HG02798 (cell line): ENCODE measurements around the gene GZMM.
"Not testable (repeated sequence)": the region's sequence is repeated elsewhere in the genome, so short reads cannot be mapped to it uniquely, and the experiment has no call there.

Experiments
- ATAC-seq: cut with Tn5 transposase; IDR thresholded peaks from one replicate; pipeline ENCODE4 v1.9.1; 2021; ENCODE audit warnings: mild to moderate bottlenecking; ENCODE audit not compliant: unreplicated experiment, poor library complexity

Gene GZMM

DNA sequence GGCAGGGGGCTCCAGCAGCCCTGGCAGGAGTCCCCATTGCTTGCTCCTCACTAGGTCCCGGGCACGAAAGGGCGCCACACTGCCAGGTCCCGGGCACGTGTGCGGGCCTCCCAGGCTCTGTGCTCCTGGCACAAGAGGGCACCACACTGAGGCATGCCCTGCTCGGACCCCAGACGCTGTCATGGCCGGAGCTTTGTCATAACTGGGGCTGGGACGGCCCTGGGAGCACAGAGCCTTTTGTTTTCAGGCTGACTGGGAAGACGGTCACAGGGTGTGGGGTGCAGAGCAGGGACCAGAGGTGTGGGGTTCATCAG lies 35.9 kb downstream of the GZMM start:
- no peak for ATAC-seq

DNA sequence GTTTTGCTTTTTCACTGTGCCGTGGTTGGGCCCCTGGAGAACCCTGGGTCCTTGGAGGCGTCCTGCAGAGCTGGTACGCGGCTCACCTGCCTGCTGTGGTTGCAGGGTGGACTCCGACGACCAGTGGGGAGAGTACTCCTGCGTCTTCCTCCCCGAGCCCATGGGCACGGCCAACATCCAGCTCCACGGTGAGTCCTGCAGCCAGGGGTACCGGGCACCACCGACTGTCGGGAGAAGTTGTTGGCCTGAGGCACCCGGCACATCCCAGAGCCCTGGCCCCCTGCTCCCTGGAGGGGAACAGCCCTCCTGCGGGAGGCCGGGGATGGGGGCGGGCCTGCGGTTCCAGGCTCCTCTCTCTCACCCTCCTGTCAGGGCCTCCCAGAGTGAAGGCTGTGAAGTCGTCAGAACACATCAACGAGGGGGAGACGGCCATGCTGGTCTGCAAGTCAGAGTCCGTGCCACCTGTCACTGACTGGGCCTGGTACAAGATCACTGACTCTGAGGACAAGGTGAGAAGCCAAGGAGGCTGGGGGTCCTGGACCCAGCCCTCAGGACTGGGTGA lies 36.5 kb downstream of the GZMM start:
- ATAC-seq, result no peak

DNA sequence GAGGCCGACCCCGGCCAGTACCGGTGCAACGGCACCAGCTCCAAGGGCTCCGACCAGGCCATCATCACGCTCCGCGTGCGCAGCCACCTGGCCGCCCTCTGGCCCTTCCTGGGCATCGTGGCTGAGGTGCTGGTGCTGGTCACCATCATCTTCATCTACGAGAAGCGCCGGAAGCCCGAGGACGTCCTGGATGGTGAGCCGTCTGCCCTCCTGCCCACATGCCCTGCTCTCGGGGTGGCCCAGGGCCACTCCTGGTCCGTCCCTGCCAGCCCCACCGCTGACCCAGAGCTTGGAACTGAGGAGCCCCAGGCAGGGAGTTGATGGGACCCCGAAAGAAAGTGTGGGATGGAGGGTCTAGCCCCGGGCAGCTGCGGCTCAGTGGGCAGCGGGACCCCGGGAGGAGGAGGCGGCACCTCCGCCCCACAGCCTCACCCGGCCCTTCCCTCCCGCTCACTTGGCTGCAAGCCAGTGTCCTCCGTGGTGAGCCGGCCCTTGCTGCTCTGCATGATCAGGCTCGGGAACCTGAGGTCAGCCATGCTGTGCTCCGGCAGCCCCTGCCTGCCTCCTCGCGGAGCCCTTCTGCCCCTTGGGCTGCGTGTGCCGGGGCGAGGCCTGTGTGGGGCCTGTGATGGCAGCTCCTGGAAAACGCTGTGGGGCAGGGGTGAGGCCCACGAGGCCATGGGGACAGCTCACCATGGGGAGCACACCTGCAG lies 37.7 kb downstream of the GZMM start:
- ATAC-seq, result no peak

DNA sequence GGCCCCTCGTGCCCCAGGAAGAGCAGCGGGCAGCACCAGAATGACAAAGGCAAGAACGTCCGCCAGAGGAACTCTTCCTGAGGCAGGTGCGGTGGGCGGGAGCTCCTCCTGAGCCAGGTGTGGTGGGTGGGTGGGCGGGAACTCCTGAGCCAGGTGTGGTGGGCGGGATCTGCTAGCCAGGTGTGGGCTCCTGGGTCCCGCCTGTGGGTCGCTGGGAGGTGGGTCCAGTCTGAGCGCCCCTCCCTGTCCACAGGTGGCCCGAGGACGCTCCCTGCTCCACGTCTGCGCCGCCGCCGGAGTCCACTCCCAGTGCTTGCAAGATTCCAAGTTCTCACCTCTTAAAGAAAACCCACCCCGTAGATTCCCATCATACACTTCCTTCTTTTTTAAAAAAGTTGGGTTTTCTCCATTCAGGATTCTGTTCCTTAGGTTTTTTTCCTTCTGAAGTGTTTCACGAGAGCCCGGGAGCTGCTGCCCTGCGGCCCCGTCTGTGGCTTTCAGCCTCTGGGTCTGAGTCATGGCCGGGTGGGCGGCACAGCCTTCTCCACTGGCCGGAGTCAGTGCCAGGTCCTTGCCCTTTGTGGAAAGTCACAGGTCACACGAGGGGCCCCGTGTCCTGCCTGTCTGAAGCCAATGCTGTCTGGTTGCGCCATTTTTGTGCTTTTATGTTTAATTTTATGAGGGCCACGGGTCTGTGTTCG lies 38.8 kb downstream of the GZMM start:
- no peak for ATAC-seq

DNA sequence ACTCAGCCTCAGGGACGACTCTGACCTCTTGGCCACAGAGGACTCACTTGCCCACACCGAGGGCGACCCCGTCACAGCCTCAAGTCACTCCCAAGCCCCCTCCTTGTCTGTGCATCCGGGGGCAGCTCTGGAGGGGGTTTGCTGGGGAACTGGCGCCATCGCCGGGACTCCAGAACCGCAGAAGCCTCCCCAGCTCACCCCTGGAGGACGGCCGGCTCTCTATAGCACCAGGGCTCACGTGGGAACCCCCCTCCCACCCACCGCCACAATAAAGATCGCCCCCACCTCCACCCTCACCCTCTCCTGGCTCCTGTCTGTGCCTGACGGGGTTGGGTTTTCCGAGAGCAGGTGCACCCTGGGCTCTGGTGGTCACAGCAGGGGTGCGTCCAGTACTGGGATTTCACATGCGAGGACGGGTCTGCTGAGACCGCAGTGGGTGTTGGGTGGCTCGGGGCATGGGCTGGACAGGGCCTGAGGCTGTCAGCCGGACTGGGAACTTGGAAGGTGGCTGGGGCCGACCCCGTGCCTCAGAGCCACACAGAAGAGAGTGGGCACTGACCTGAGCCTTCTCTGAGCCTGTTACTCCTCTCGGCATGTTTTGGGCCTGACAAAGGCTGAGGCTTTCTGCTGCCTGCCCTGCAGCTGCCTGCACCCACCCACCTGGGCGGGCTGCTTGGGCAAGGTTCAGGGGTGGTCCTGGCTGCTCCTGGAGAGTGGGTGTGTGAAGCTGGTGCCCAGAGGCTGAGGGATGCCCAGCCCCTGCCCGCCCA lies 39.5 kb downstream of the GZMM start:
- ATAC-seq, result no peak

DNA sequence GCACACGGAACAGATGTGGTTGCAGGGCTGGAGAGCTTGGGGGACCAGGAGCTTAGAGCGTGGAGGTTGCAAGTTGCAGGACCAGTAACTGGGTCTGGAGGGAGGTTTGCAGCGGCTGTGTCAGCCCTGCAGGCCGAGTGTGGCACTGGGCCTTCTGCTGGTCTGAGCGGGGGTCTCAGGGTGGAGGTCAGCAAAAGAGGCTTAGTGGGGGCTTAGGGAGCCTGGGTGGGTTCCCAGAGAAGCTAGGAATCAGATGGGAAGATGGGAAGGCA lies 40.1 kb downstream of the GZMM start:
- no peak for ATAC-seq

DNA sequence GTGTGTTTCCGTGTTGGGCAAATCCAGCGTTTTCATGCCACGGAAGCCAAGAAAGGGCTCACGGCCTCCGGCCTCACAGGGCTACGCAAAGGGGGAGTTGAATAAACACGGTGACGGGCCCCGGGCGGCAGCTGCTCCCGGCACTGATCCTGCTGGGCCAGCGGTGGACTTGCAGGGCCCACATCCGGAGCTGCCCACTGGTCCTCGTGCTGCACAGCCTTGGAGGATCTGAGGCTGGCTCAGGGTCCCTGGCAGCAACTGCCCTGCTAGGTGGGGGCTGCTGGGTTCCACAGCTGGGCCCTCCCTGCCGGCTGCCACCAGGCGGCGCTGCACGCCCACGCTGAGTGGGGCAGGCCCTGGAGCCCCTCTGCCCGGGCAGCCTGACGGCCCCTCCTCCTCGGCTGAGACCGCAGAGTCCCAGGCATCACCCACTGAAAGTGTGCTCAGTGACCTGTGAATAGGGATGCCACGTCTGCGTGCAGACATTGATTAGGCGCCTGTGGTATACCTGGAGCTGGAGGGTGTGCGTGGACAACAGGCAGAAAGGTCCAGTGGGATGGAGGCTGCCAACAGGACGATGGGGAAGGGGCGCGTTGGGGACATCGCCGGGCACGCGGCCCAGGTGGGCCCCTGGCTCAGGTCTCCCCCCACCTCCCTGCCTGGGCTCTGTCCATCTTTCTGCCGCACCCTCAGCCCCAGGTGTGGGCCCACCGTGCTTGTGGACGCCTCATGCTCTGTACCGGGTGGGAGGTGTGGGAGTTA lies 40.6 kb downstream of the GZMM start:
- no peak for ATAC-seq

DNA sequence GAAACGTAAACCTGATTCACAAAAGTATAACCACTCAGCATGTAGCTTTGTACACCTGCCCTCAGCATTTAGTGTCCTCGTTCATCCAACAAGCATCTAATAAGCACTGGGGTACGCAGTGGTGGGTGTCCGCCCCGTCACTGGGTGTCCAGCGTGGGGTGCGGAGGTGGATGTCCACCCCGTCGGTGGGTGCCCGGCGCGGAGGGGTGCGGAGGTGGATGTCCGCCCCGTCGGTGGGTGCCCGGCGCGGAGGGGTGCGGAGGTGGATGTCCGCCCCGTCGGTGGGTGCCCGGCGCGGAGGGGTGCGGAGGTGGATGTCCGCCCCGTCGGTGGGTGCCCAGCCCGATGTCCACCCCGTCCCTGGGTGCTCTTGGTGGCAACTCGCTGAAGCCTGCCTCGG lies 41.3 kb downstream of the GZMM start:
- ATAC-seq, result not testable (repeated sequence)

DNA sequence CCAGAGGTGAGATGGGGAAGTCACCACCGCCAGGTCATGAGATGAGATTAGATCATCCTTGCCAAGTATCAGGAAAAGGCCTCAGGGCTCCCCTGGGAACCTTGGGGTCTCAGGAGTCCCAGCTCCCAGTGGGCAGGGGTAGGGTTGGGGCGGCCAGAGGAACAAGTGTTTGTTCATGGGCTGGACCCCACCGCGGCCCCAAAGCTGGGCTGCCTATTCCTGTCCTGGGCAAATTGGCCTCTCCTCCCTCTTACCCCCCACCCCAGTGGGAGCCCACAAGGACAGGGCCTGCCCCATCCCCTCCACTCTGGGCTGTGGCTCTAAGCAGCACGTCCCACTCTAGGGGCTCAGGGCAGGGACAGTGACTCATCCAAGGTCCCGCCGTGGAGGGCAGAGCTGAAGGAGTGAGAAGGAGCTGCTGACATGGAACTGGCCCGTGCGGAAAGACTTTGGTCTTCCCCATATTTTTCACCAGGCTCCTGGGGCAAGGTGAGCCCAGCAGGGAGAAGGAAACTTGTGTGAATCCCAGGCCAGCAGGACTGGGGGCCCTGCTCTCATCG lies 41.8 kb downstream of the GZMM start:
- no peak for ATAC-seq

DNA sequence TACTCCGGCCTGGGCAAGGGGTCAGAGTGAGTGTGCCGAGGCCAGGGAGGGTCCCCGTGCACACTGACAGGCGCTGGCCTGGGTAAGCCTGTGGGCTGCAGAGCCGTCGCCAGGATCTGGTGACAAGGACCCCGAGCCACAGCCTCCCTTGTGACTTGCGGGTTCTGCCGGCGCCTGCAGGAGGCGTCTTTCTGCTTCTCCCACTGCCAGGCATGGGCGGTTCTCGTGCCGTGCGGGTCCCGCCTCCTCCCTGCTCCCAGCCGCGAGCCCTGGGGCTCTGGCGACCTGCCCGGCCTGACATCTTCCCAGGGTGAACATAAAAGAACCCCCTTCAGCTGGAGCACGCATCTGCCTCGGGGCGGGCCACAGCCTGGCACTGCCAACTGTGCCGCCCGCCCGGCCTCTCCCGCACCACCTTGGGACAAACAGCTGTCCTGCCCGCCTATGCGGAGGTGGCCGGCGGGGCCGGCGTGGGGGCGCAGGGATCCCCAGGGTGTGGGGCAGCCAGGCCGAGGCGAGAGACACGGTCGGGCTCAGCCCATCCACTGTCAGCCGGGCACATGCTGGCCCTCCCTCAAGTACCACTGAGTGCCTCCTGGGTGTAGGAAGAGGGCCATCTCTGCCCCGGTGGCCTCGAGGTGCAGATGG lies 44.4 kb downstream of the GZMM start:
- ATAC-seq, result no peak

DNA sequence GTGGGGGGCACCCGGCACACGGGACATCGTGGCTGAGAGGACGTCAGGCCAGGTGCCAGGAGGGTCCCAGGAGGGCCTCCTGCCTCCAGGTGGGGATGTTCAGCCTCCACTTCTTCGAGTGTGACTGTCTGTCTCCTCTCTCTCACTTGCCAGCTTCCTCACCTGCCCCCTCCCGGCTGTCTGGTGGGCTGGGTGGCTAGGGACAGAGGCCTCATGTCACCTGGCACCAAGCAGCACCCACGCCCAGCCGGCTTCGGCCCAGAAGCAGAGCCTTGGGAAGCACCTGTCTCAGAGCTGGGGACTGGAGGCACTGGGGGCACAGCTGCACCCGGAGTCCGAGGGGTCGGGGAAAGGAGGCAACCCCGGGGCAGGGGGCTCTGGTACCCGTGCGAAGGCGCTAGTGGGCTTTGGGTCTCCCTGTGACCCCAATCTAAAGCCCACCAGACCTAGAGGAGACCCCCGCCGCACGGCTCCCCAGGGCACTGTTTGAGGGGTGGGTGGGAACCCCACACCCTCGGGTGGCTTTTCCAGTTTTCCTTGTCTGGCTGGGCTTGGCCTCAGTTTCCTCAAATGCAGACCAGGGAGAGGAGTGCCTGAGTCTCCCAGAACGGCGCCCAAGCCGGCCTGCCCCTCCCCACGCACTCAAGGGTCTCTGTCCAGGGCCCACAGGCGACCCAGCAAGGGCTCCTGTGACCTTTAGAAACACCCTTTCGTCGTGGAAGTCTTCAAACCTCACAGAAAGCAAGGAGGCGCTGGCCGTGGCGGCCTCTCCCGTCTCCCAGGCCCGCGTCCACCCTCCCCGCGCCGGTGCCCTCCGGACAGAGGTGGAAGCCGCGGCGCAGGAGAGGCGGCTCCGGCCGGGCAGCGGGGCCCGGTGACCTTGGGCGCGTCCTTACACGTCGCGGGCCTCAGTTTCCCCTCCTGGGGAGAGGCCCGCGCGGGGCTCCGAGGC lies 45.2 kb downstream of the GZMM start:
- no peak for ATAC-seq

DNA sequence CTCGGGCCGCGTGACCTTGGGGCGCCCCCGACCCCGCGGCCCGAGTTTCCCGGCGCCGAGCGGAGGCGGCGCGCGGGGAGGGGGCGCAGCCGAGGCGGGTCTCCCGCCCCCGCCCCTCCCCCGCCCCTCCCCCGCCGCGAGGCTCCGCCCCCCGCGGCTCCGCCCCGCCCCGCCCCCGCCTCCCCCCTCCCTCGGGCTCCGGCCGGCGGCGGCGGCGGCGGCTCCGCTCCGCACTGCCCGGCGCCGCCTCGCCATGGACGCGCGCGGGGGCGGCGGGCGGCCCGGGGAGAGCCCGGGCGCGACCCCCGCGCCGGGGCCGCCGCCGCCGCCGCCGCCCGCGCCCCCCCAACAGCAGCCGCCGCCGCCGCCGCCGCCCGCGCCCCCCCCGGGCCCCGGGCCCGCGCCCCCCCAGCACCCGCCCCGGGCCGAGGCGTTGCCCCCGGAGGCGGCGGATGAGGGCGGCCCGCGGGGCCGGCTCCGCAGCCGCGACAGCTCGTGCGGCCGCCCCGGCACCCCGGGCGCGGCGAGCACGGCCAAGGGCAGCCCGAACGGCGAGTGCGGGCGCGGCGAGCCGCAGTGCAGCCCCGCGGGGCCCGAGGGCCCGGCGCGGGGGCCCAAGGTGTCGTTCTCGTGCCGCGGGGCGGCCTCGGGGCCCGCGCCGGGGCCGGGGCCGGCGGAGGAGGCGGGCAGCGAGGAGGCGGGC lies 46.0 kb downstream of the GZMM start, which contains the start of gene HCN2:
HCN2 (plus strand) TSS at position 189 of the 703 bp plus-strand sequence; CDS start at position 254, 65 bp downstream.
- no peak for ATAC-seq

DNA sequence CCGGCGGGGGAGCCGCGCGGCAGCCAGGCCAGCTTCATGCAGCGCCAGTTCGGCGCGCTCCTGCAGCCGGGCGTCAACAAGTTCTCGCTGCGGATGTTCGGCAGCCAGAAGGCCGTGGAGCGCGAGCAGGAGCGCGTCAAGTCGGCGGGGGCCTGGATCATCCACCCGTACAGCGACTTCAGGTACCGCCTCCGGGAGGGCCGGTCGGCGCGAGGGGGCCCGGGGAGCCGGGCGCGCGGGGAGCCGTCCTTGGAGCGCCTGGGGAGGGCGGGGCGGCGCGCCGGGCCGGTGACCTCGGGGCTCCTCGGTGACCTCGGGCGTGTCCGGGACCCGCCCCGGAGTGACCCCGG lies 46.5 kb downstream of the GZMM start:
- no peak for ATAC-seq

DNA sequence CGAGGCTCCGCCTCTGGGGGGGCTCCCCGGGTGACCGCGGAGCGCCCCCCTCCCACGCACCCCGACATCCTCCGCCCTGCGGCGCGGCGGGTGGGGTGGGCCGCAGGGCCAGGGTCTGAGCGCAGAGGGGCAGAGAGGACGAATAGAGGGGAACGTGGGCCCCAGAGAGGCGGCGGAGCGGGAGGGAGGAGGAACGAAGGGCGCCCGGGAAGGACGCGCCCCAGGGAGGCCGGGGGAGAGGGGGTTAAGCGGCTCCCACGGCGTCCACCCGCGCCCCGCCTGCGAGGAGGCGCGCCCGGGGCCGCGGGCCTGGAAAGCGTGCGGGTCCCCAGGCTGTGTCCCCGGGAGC lies 46.9 kb downstream of the GZMM start:
- ATAC-seq, result no peak

DNA sequence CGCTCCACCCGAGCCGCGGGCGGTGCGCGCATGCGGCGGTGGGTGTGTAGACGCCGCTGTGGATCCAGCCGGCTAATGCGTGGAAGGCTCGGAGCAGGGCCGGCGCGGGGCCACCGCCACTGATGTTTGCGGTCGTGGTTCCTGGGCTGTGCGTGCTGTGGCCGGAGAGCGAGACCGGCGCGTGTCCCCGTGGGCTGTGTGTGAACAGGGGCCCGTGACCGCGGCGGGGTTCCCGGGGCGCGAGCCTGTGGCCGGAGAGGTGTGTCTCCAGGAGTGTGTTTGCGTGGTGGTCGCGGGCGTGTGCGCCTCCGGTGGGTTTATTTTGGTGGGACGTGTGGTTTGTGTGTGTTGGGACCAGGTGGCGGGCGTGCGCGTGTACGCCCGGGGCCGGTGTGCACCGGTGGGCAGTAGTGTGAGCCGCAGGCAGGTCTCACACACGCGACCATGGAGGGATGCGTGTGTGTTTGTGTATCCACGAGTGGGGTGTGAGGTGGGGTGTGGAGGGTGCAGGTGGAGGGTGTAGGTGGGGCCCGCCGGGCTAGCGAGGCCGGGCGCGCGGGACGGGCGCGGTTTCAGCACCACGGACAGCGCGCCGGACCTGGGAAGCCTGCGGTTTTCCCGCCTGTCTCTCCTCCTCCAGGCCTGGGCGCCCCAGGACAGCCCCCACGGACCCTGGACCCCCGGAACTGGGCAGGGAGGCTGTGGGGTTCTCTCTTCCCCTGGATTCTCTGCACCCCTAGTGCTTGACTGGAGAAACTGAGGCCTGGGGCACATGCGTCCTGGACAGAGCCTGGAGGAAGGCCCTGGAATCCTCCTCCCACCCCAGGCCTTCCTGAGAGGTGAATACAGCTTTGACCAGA lies 47.5 kb downstream of the GZMM start:
- no peak for ATAC-seq

DNA sequence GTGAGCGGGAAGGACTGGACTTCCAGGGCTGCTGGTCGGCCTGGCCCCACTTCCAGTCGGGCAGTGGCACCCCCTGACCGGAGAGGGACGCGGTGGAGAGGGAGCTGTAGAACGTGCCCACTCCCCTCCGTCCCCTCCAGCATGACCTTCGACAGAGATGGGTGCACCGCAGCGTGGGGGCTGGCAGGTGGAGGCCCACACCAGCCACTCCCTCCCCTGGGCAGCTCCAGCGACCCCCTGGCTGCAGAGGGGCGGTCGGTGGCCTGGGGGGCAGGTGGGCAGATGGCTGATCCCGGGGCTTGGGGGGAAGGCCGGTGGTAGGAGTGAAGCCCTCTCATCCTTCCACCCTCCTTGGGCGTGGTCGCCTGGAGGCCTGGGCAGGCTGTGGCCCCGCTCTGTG lies 48.2 kb downstream of the GZMM start:
- no peak for ATAC-seq

DNA sequence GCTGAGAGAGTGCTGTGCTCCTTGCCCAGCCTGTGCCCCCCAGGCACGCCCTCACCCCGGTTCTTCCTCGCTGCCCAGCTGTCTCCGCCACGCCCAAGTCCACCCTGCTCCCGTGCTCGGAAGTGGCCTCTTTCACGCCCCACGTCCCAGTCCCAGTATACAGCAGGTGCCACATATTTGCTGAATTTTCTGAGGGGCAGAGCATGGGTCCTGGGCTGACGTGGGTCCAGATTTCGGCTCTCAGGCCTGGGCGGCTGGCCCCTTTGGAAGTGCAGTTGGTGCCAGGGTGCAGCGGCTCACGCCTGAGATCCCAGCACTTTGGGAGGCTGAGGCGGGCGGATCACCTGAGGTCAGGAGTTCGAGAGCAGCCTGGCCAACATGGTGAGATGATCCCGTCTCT lies 49.2 kb downstream of the GZMM start:
- no peak for ATAC-seq
